Measurements from ENCODE around the gene RCCD1. TPM values are rescaled to one million over a fixed set of nuclear protein-coding genes. Genes with fewer than 3 reads are reported as not detected.

The RCCD1 gene
- total RNA-seq, 2 donors from 2014 or later: 9.1 to 13.0 TPM

DNA sequence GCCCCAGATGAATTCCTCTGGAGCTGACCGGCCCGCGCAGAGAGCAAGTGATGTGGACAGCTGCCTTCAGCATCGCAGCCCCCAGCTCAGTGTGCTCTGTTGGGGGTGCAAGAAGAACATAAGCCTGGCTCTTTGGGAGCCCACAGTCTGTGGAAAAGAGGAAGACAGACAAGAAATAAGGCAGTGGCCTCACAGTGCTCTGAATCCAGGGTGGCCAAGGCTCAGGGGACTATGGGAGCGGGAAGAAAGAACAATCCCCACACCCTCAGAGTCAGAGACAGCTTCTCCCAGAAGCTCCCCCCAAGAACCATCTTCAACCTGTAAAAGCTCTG lies 22.1 kb upstream of the RCCD1 start:
- H3K36me3 ChIP-seq: no peaks in the 10 kb centered on the region
- H3K27ac ChIP-seq: peak overlapping the region; percentile 94
- no peaks in the 10 kb centered on the region for H3K27me3 ChIP-seq (replicated peaks; ENCODE audit: insufficient read depth)
- H3K4me1 ChIP-seq (replicated peaks): peaks cover 9% of the 10 kb centered on the region
- intact Hi-C loops (cut with DNase I): loop anchor here (2.0 kb wide), 1 partner anchor 30 kb away; the partner anchor contains the start of gene MAN2A2
- WGBS: 18% methylated on average over 5 of the region's 5 CpGs
- TF ChIP-seq CTCF (IDR thresholded peaks at IDR 0.05) (peak in 1 of 4 experiments; percentile 10), POLR2AphosphoS5 (IDR thresholded peaks at IDR 0.05) (no peak), POLR2A (IDR thresholded peaks at IDR 0.05) (no peak)
- no peaks in the 10 kb centered on the region for H3K9me3 ChIP-seq
- H3K4me3 ChIP-seq: peak overlapping the region; percentile 56 to 80
- no peak for DNase-seq (ENCODE audit: low spot score)

DNA sequence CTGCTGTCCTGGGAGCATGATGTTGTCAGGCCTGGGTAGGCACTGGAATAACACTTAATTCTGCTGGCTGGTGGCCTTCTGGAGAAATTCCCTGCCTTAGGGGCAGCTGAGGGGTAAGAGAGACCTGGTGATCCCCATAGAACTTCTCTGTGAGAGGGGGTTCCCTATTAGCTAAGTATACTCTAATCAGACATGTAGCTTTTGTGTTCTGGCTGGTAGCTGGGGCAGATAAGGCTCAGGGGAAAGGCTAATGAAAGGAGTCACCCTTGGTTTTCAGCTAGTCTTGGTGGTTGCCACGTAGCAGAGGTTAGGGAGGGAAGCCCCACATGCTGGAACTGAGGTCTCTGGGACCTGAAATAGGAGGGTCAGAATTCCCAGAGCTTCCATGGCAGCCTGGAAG lies 21.4 kb upstream of the RCCD1 start:
- Histone ChIP-seq H3K27ac (no peak overlapping the region), H3K4me1 (replicated peaks) (peaks cover 9% of the 10 kb centered on the region), H3K27me3 (replicated peaks; ENCODE audit: insufficient read depth) (no peaks in the 10 kb centered on the region), H3K4me3 (no peak overlapping the region), H3K36me3 (no peaks in the 10 kb centered on the region), H3K9me3 (no peaks in the 10 kb centered on the region)
- TF ChIP-seq POLR2A (IDR thresholded peaks at IDR 0.05): no peak
- no peak for TF ChIP-seq POLR2AphosphoS5 (IDR thresholded peaks at IDR 0.05)
- TF ChIP-seq CTCF (IDR thresholded peaks at IDR 0.05): no peak
- intact Hi-C loops (cut with DNase I): loop anchor here (2.0 kb wide), 1 partner anchor 30 kb away; the partner anchor contains the start of gene MAN2A2
- 75% methylated on average over 1 of the region's 1 CpG for WGBS
- no peak for DNase-seq (ENCODE audit: low spot score)

GRCh38 chr15:90934256-90934948 lies 20.3 kb upstream of the RCCD1 start:
- intact Hi-C loops (cut with DNase I): no loop called here
- Histone ChIP-seq H3K4me3 (peak overlapping the region; percentile 63 to 71), H3K27me3 (replicated peaks; ENCODE audit: insufficient read depth) (no peaks in the 10 kb centered on the region), H3K4me1 (replicated peaks) (peaks cover 9% of the 10 kb centered on the region), H3K9me3 (no peaks in the 10 kb centered on the region), H3K36me3 (peaks cover 0 to 5% of the 10 kb centered on the region in 2 donors), H3K27ac (peak overlapping the region; percentile 83 to 88)
- DNase-seq (ENCODE audit: low spot score): peak; percentile 88
- TF ChIP-seq CTCF (IDR thresholded peaks at IDR 0.05): peak; percentile 65 to 89 (median 80)
- no peak for TF ChIP-seq POLR2AphosphoS5 (IDR thresholded peaks at IDR 0.05)
- no peak for TF ChIP-seq POLR2A (IDR thresholded peaks at IDR 0.05)
- WGBS: under 1% methylated on average over 18 of the region's 19 CpGs

DNA sequence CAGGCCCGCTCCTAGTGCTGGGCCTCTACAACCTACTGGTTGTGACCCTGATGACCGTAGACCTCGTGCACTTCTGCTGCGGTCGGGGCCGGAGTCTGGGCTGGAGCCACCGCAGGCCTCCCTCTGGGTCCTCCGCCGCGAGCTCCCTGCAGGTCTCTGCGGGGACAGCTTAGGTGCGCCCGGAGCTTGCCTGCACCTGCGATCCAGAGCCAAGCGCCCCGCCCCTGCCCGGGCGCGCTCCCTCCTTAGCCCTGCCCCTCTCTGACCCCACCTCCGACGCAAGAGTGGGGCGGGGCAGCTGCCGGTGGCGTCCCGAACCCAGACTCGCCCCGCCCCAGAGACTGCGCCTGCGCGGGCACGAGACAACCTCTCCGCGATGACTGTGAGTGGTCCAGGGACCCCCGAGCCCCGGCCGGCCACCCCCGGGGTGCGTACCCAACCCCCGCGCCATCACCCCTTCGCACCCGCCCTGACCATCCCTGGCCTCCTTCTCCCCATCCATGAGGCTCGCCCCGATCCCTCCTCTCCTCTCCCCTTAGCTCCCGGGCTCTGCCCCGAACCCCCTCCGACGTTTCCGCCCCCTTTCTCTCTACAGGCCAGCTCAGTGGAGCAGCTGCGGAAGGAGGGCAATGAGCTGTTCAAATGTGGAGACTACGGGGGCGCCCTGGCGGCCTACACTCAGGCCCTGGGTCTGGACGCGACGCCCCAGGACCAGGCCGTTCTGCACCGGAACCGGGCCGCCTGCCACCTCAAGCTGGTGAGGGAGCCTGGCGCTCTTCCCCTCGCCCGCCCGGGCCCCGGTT lies 19.5 kb upstream of the RCCD1 start, which contains the start of gene UNC45A:
Gene UNC45A, plus strand, starts transcription at position 337 of the 803 bp plus-strand sequence. Its CDS starts 40 bp downstream, at position 377.
- no peaks in the 10 kb centered on the region for H3K27me3 ChIP-seq (replicated peaks; ENCODE audit: insufficient read depth)
- H3K36me3 ChIP-seq: peaks cover under 1 to 12% of the 10 kb centered on the region in 2 donors
- H3K4me1 ChIP-seq (replicated peaks): peaks cover 9% of the 10 kb centered on the region
- H3K4me3 ChIP-seq: peak within 1 kb of the TSS; percentile 63 to 71
- no peaks in the 10 kb centered on the region for H3K9me3 ChIP-seq
- under 1% methylated on average over 56 of the region's 65 CpGs for WGBS
- H3K27ac ChIP-seq: peak within 1 kb of the TSS; percentile 83 to 88
- peak; percentile 96 for DNase-seq (ENCODE audit: low spot score)
- TF ChIP-seq POLR2A (IDR thresholded peaks at IDR 0.05) (peak; percentile 93), POLR2AphosphoS5 (IDR thresholded peaks at IDR 0.05) (peak; percentile 90), CTCF (IDR thresholded peaks at IDR 0.05) (peak in 1 of 4 experiments; percentile 10)
- intact Hi-C loops (cut with DNase I): no loop called here

Data from prostate gland (tissue), 2 donors.